Naive thymus-derived CD4-positive, alpha-beta T cell (primary cell): ENCODE data around the gene ZNF787. TPM values are rescaled to one million over a fixed set of nuclear protein-coding genes. Genes with fewer than 3 reads are reported as not detected.

Experiments
- ATAC-seq: fragments of 150-1000 bp; cut with Tn5 transposase; 2 replicates; pipeline ENCODE4 v1.10.0; 2021; ENCODE audit warnings: mild to moderate bottlenecking, moderate library complexity
- CTCF ChIA-PET: fragments of 350-600 bp; sonication (Branson Sonifier 250); formaldehyde crosslinking; loops from one replicate; lab custom pipeline; 2021; ENCODE audit warnings: antibody characterized with exemption; lab: Charles Lee
- POLR2A ChIA-PET: fragments of 350-600 bp; sonication (Branson Sonifier 250); formaldehyde crosslinking; loops from one replicate; lab custom pipeline; 2021; ENCODE audit warnings: antibody characterized with exemption, inconsistent platforms; lab: Charles Lee
- DNase-seq, 9 donors: peaks; one replicate each; pipeline versions ENCODE4 v3.0.0 to v3.0.0-alpha.2; 2020 to 2022; ENCODE audit warnings: mixed read lengths in 1 of 9
- H3K27ac ChIP-seq: one replicate; pipeline ENCODE4 v1.7.0; 2013; ENCODE audit warnings: mild to moderate bottlenecking, low read depth, low read length, moderate library complexity
- H3K27me3 ChIP-seq, 2 donors: one replicate each; pipeline ENCODE4 v1.7.0; 2013; ENCODE audit warnings: low read length in 2 of 2, mild to moderate bottlenecking in 2 of 2, moderate library complexity in 2 of 2; ENCODE audit not compliant: control insufficient read depth in 2 of 2, insufficient read depth in 2 of 2
- H3K36me3 ChIP-seq, 3 experiments: 1 replicate in 2 of 3; 2 replicates in 1 of 3; pipeline ENCODE4 v1.7.0; 2013; ENCODE audit warnings: low read length in 3 of 3, mild to moderate bottlenecking in 3 of 3, moderate library complexity in 1 of 3; ENCODE audit not compliant: insufficient read depth in 3 of 3, control insufficient read depth in 2 of 3
- H3K4me1 ChIP-seq, 2 donors: one replicate each; pipeline ENCODE4 v1.7.0; 2013; ENCODE audit warnings: low read length in 2 of 2, mild to moderate bottlenecking in 2 of 2, moderate library complexity in 1 of 2; ENCODE audit not compliant: control insufficient read depth in 2 of 2, insufficient read depth in 2 of 2
- H3K4me3 ChIP-seq: 2 replicates; pipeline ENCODE4 v1.7.0; 2013; ENCODE audit warnings: mild to moderate bottlenecking, low read length
- H3K9me3 ChIP-seq, 3 experiments: 1 replicate in 2 of 3; 2 replicates in 1 of 3; pipeline ENCODE4 v1.7.0; 2013; ENCODE audit warnings: low read length in 3 of 3; ENCODE audit not compliant: control insufficient read depth in 2 of 3
- H3K27ac Mint-ChIP-seq, 9 donors: one replicate each; pipeline ENCODE4 v1.8.0; 2020 to 2022; ENCODE audit warnings: mixed read lengths in 9 of 9, mild to moderate bottlenecking in 8 of 9, moderate library complexity in 5 of 9, inconsistent platforms in 2 of 9
- H3K27me3 Mint-ChIP-seq, 5 donors: one replicate each; pipeline ENCODE4 v1.8.0; 2021 to 2022; ENCODE audit warnings: mixed read lengths in 5 of 5, mild to moderate bottlenecking in 1 of 5
- H3K36me3 Mint-ChIP-seq, 5 donors: one replicate each; pipeline ENCODE4 v1.8.0; 2020 to 2022; ENCODE audit warnings: mixed read lengths in 5 of 5, mild to moderate bottlenecking in 3 of 5, inconsistent platforms in 1 of 5
- H3K4me1 Mint-ChIP-seq, 7 donors: one replicate each; pipeline ENCODE4 v1.8.0; 2020 to 2022; ENCODE audit warnings: mixed read lengths in 7 of 7, mild to moderate bottlenecking in 3 of 7, inconsistent platforms in 1 of 7
- H3K4me3 Mint-ChIP-seq, 10 donors: one replicate each; pipeline ENCODE4 v1.8.0; 2020 to 2022; ENCODE audit warnings: mild to moderate bottlenecking in 10 of 10, mixed read lengths in 10 of 10, moderate library complexity in 6 of 10, inconsistent platforms in 2 of 10
- H3K9me3 Mint-ChIP-seq, 11 donors: one replicate each; pipeline ENCODE4 v1.8.0; 2020 to 2022; ENCODE audit warnings: mixed read lengths in 11 of 11, mild to moderate bottlenecking in 4 of 11, inconsistent platforms in 1 of 11, moderate library complexity in 1 of 11
- intact Hi-C, 2 donors: fragments of 100-400 bp; cut with micrococcal nuclease; formaldehyde crosslinking; loops; one replicate each; pipeline ENCODE4 v1.15.1; 2023
- polyA plus RNA-seq, 2 donors: library from polyadenylated mRNA; unstranded; fragments of 300-500 nt; fragmentation: Illumina TruSeq; gene quantifications; one replicate each; pipeline ENCODE4 v1.2.3, GENCODE V29; 2021
- total RNA-seq, 6 experiments: library from RNA in 5 of 6; stranded (reverse) in 5 of 6; gene quantifications; 1 replicate in 5 of 6; 2 replicates in 1 of 6; pipeline ENCODE4 v1.2.3 and lab custom pipeline; 2021 to 2026

ZNF787 gene
- total and polyA plus RNA-seq, 7 experiments from 2014 or later = 1.5 to 41.2 (median 32.2) TPM

- H3K9me3 ChIP-seq = no peaks in the 10 kb centered on the region
- ATAC-seq = no peak
- peaks cover 0 to 32% (median 13%) of the 10 kb centered on the region in 5 donors for H3K36me3 Mint-ChIP-seq
- H3K27ac ChIP-seq = no peak overlapping the region
- peaks cover 0 to 11% (median 0%) of the 10 kb centered on the region in 11 donors for H3K9me3 Mint-ChIP-seq
- H3K4me1 Mint-ChIP-seq = peaks cover 0 to 19% (median 8%) of the 10 kb centered on the region in 7 donors
- H3K4me3 ChIP-seq = no peak overlapping the region
- POLR2A ChIA-PET = no interaction called here
- H3K4me1 ChIP-seq = no peaks in the 10 kb centered on the region
- intact Hi-C loops = no loop called here
- peaks cover 0 to 53% (median 0%) of the 10 kb centered on the region in 3 experiments for H3K36me3 ChIP-seq
- no peak for DNase-seq
- H3K27me3 Mint-ChIP-seq = no peaks in the 10 kb centered on the region
- no peaks in the 10 kb centered on the region for H3K27me3 ChIP-seq
- no peak overlapping the region for H3K4me3 Mint-ChIP-seq
- CTCF ChIA-PET = no interaction called here
- H3K27ac Mint-ChIP-seq = no peak overlapping the region
These were observed 23.8 kb downstream of the ZNF787 start for GRCh38 chr19:56097306-56097705.

DNA sequence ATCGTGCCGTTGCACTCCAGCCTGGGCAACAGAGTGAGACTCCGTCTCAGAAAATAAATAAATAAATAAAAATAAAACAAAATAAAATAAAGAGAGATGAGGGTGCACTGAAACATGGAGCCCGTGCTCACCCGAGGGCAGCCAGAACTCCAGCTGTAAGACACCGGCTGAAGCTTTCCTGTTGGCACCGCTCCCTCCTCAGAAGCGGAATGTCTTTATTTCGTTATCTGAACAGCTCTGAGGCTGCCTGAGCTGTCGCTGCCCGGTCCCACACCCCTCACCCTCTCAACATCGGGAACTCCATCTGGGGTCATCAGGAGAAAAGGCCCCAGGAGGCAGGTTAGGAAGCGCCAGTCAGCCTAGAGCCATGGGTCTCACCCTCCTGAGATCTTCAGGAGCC is 24.4 kb downstream of the ZNF787 start:
- Mint-ChIP-seq H3K9me3 (peaks cover 0 to 11% (median 0%) of the 10 kb centered on the region in 11 donors), H3K4me3 (no peak overlapping the region), H3K4me1 (peaks cover 0 to 19% (median 8%) of the 10 kb centered on the region in 7 donors), H3K36me3 (peaks cover 0 to 32% (median 13%) of the 10 kb centered on the region in 5 donors), H3K27me3 (no peaks in the 10 kb centered on the region), H3K27ac (no peak overlapping the region)
- Histone ChIP-seq H3K4me1 (no peaks in the 10 kb centered on the region), H3K27ac (no peak overlapping the region), H3K9me3 (no peaks in the 10 kb centered on the region), H3K27me3 (no peaks in the 10 kb centered on the region), H3K36me3 (peaks cover 0 to 46% (median 0%) of the 10 kb centered on the region in 3 experiments), H3K4me3 (no peak overlapping the region)
- intact Hi-C loops = no loop called here
- ATAC-seq (no peak), DNase-seq (no peak)
- POLR2A ChIA-PET = no interaction called here
- CTCF ChIA-PET = no interaction called here

GRCh38 chr19:56094449-56094848 is 26.6 kb downstream of the ZNF787 start:
- DNase-seq (no peak), ATAC-seq (no peak)
- Mint-ChIP-seq H3K27me3 (no peaks in the 10 kb centered on the region), H3K4me3 (no peak overlapping the region), H3K4me1 (peaks cover 0 to 19% (median 13%) of the 10 kb centered on the region in 7 donors), H3K36me3 (peaks cover 0 to 36% (median 23%) of the 10 kb centered on the region in 5 donors), H3K9me3 (peaks cover 0 to 11% (median 0%) of the 10 kb centered on the region in 11 donors), H3K27ac (peak overlapping the region in 1 of 9 donors; percentile 62)
- Histone ChIP-seq H3K9me3 (no peaks in the 10 kb centered on the region), H3K4me1 (no peaks in the 10 kb centered on the region), H3K36me3 (peaks cover 0 to 33% (median 0%) of the 10 kb centered on the region in 3 experiments), H3K4me3 (no peak overlapping the region), H3K27me3 (no peaks in the 10 kb centered on the region), H3K27ac (no peak overlapping the region)
- ChIA-PET POLR2A (no interaction called here), CTCF (no interaction called here)
- intact Hi-C loops = no loop called here

- ChIA-PET POLR2A (no interaction called here), CTCF (no interaction called here)
- peaks cover 0 to 19% (median 12%) of the 10 kb centered on the region in 7 donors for H3K4me1 Mint-ChIP-seq
- Histone ChIP-seq H3K36me3 (peaks cover 0 to 31% (median 0%) of the 10 kb centered on the region in 3 experiments), H3K9me3 (no peaks in the 10 kb centered on the region), H3K27me3 (no peaks in the 10 kb centered on the region), H3K4me3 (no peak overlapping the region), H3K27ac (no peak overlapping the region), H3K4me1 (no peaks in the 10 kb centered on the region)
- peaks cover 0 to 11% (median 0%) of the 10 kb centered on the region in 11 donors for H3K9me3 Mint-ChIP-seq
- H3K36me3 Mint-ChIP-seq = peaks cover 0 to 41% (median 23%) of the 10 kb centered on the region in 5 donors
- intact Hi-C loops = no loop called here
- no peaks in the 10 kb centered on the region for H3K27me3 Mint-ChIP-seq
- peak overlapping the region in 1 of 9 donors; percentile 9 for H3K27ac Mint-ChIP-seq
- DNase-seq (no peak), ATAC-seq (no peak)
- peak overlapping the region in 1 of 10 donors; percentile 39 for H3K4me3 Mint-ChIP-seq
These were observed 28.1 kb downstream of the ZNF787 start for GRCh38 chr19:56092685-56093631.

DNA sequence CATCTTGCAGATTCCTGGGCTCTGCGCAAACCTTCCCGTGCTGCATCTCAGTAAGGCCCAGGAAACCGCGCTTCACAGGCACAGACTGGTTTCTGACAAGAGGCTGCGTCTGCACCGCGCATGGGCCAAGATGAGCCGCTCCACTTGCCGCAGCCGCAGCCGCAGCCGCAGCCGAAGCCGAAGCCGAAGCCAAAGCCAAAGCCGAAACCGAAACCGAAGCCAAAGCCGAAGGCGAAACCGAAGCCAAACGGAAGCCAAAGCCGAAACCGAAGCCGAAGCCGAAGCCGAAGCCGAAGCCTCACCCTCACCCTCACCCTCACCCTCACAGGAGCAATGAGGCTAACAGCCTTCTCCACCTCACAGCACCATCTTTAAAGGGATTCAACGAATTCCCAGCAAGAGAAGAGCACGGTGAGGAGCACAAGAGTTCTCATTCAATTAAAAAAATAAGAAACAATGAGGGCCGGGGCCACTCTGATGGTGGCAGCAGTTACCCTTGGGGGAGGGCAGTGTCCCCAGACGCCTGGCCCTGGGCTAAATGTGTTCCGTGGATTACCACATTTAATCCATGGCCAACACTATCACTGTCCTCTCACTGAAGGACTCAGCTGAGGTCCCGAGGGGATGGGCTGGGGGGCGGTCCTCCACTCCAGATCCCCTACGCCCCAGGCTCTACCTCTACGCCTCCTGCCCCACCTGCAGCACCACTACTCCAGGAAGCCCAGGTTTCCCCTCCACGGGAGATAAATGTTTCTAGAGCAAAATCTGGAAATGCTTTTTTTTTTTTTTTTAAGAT is 29.1 kb downstream of the ZNF787 start:
- CTCF ChIA-PET = no interaction called here
- intact Hi-C loops = no loop called here
- Mint-ChIP-seq H3K27me3 (no peaks in the 10 kb centered on the region), H3K9me3 (peaks cover 0 to 11% (median 0%) of the 10 kb centered on the region in 11 donors), H3K36me3 (peaks cover 0 to 41% (median 23%) of the 10 kb centered on the region in 5 donors), H3K27ac (no peak overlapping the region), H3K4me3 (no peak overlapping the region), H3K4me1 (peaks cover 0 to 19% (median 12%) of the 10 kb centered on the region in 7 donors)
- no peaks in the 10 kb centered on the region for H3K9me3 ChIP-seq
- peaks cover 0 to 23% (median 0%) of the 10 kb centered on the region in 3 experiments for H3K36me3 ChIP-seq
- no peak overlapping the region for H3K4me3 ChIP-seq
- H3K4me1 ChIP-seq = no peaks in the 10 kb centered on the region
- POLR2A ChIA-PET = no interaction called here
- no peaks in the 10 kb centered on the region for H3K27me3 ChIP-seq
- H3K27ac ChIP-seq = no peak overlapping the region
- DNase-seq = no peak
- ATAC-seq = peak; percentile 22

GRCh38 chr19:56091066-56091490 is 30.0 kb downstream of the ZNF787 start:
- Histone ChIP-seq H3K9me3 (no peaks in the 10 kb centered on the region), H3K27ac (no peak overlapping the region), H3K4me3 (no peak overlapping the region), H3K27me3 (no peaks in the 10 kb centered on the region), H3K4me1 (no peaks in the 10 kb centered on the region), H3K36me3 (peaks cover 0 to 28% (median 0%) of the 10 kb centered on the region in 3 experiments)
- DNase-seq = no peak
- intact Hi-C loops = no loop called here
- CTCF ChIA-PET = no interaction called here
- Mint-ChIP-seq H3K27ac (peak overlapping the region in 2 of 9 donors; percentile 25), H3K27me3 (no peaks in the 10 kb centered on the region), H3K36me3 (peaks cover 0 to 43% (median 23%) of the 10 kb centered on the region in 5 donors), H3K4me3 (no peak overlapping the region), H3K9me3 (peaks cover 0 to 11% (median 0%) of the 10 kb centered on the region in 11 donors), H3K4me1 (peaks cover 0 to 19% (median 12%) of the 10 kb centered on the region in 7 donors)
- POLR2A ChIA-PET = no interaction called here
- ATAC-seq = no peak
